GF-D8 (cell line): ENCODE measurements around the gene DGKD.
"Not testable (repeated sequence)": the region's sequence is repeated elsewhere in the genome, so short reads cannot be mapped to it uniquely, and the experiment has no call there.

ENCODE experiments used
- DNase-seq: peaks from one replicate; lab custom pipeline; 2025; lab: John Stamatoyannopoulos, UW

Gene DGKD

DNA sequence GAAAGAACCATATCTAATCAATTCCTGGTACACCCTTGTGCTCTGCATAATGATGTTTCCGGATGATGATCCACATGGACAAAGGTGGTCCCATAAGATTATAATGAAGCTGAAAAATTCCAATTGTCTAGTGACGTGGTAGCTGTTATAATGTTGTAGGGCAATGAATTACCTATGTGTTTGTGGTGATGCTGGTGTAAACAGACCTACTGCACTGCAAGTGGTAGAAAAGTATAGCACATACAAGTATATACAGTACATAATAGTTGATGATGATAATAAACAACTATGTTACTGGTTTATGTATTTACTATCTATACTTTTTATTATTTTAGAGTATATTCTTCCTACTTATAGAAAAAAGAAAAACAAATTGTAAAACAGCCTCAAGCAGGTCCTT, 8.4 kb downstream of the DGKD start:
- DNase-seq = no peak

DNA sequence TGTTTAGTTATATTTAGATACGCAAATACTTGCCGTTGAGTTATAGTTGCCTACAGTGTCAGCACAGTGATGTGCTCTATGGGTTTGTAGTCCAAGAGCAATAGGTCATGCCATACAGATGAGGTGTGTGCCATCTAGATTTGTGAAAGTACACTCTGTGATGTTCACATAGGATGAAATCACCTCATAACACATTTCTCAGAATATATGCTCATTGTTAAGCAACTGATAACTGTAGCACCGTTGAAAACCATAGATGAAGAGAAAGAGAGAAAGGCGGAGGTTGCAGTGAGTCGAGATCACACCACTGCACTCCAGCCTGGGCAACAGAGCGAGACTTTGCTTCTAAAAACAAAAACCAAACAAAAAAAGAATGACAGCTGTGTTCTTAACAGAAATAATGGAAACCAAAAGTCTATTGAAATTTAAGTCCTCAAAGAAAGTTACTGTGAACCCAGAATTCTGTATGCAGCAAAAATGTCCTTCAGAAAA, 9.5 kb downstream of the DGKD start:
- no peak for DNase-seq

DNA sequence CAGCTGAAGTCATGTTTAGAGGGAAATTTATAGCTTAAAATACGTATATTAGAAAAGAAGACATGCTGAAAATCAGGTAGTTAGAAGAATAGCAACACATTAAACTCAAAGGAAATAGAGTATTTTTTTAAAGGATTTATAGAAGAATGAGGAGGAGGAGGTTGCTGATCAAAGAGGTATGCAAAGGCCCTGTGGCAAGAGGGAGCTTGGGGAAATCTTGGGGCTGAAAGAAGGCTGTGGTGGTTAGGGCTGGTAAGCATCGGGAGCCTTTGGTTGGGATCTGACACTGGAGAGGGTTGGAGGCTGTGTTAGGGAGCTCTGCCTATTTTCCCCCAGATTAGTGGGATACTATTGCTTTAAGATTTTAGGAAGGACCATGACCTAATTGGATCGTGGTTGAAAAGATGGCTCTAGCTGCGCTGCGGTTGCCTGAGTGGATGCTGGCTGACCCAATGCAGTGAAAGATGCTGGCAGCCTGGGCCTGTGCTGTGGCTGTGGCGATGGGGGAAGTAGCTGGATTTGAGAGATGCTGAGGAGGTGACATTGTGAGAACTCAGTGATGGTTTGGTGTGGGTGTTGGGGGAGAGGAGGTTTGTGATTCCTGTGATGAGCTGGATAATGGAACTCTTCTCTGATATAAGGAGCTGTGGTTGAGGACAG, 11.7 kb downstream of the DGKD start:
- no peak for DNase-seq

DNA sequence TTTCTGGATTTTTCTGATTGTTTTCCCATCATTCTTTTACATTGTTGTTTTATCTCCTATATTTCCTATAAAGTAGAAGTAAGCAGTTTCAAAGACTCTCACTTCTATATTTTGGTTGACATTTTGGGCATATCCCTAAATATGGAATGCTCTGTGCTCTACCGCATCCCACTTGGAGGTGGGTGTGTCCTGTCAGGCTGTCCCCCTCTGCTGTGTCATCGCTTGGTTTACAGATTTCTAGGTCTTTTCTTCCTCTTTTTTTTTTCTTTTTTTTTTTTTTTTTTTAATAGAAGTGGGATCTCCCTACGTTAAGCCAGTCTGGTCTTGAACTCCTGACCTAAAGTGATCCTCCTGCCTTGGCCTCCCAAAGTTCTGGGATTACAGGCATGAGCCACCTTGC, 13.3 kb downstream of the DGKD start:
- DNase-seq = no peak

DNA sequence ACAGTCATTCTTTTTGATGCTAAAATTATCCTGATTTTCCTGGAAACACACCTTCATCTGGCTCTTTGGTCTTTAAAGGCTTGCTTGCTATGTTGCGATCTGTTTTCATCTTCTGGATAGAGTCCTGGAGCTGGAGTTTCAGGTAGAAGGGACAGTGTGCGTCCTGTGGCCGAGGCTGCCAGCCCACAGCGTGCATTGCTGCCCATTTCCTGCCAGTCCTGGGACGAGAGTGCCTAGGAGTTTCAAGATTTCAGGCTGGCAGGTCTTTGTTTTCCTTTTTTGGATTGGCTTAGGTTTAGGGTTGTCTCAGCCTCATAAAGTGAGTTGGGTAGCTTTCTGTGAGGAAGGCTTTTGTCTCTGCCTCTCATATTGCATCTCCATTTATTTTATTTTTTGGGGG, 14.5 kb downstream of the DGKD start:
- DNase-seq = no peak

DNA sequence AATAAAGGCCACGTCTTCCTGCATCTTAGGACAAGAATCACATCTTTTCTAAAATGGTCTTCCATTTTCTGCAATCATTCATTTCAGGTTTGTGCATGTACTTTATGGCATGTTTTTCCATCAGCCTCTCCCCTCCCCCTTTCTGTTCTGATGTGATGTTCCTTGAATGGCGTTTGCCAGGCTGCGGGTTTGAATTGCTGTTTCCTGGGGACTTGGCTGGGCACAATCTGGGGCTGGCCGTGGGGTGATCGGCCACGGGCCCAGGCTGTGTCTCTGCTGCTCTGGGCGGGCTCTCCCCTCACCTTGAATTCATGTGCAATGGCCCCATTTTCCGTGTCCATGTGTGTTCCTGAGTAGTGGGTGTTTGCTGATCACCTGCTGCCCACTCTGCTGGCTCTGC, 15.2 kb downstream of the DGKD start:
- no peak for DNase-seq

DNA sequence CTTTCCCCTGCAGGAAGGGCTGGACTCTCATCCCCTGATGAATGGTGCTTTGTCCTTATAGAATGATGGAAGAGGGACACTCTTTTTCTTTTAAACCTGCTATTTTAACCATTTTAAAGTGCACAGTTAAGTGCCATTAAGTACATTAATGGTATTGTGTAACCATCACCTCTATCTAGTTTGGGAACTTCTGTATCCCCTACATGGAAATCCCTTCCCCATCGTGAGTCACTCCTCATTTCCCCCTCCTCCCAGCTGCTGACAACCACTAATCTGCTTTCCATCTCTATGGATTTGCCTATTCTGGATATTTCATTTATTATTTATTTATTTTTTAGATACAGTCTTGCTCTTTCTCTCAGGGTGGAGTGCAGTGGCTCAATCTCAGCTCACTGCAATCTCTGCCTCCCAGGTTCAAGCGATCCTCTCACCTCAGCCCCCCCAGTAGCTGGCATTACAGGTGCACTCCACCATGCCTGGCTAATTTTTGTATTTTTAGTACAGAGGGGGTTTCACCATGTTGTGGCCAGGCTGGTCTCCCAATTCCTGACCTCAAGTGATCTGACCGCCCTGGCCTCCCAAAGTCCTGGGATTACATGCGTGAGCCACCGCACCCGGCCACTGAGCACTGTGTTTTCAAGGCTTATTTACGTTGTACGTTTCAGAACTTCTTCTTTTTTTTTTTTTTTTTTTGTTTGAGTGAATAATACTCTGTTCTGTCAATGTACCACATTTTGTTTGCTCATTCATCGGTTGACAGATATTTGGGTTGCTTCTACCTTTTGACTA, 15.8 kb downstream of the DGKD start:
- DNase-seq = no peak

DNA sequence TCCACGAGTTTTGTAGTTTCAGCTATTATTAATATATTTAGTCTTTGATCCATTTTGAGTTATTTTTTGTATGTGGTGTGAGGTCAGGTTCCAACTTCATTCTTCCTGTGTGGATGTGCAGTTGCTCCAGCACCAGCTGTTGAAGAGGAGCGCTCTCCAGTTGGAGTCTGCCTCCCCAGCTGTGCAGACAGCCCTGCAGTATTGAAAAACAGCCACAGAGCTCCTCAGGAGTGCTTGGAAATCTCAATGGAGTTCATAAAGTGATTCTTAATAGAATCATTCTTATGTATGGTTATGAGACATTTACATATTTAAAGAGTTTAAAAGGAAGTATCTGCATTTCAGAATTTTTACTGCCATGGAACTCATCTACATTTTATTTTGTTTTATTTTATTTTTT, 17.3 kb downstream of the DGKD start:
- DNase-seq = no peak

DNA sequence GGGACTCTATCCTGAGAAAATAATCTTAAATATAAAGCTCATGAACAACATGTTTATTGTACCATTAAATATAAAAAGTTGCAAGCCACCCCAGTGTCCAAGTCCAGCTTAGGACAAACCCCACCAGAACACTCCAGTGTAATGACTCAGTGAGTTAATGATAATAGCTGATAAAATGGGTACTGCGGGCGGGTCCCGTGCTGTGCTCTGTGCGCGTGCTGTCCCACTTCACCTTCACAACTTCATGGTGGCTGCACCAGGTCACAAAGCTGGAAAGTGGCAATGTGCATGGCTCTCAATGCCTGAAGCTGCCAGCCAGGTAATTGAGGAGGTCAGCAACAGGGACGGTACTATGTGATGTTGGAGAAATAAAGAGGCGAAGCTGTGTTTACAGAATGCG, 18.6 kb downstream of the DGKD start:
- no peak for DNase-seq

DNA sequence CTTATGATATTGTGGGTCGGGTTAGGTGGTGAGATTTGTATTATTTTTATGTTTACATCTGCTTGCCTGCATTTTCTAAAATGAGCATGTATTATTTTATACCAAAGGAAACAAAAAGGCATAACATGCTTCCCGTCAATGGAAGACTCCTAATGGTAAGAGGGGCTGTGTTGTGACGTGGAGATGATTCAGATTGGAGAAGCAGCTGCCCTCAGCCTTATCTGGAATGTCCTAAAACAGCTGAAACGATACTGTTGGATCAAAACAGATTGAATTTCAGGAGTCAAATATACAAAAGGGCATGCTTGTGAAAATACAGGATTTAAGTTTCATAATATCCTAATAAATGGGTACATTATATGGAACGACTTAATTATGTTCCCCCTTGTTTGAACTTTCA, 19.0 kb downstream of the DGKD start:
- DNase-seq = no peak

DNA sequence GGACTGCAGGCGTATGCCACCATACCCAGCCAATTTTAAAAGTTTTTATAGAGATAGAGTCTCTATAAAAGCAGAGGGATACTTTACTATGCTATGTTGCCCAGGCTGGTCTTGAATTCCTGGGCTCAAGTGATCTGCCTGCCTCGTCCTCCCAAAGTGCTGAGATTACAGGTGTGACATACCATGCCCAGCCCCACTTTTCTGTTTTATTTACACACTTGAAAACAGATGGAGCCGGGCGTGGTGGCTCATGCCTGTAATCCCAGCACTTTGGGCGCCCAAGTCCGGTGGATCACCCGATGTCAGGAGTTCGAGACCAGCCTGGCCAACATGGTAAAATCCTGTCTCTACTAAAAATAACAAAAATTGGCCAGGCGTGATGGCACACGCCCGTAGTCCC, 20.5 kb downstream of the DGKD start:
- DNase-seq = not testable (repeated sequence)

DNA sequence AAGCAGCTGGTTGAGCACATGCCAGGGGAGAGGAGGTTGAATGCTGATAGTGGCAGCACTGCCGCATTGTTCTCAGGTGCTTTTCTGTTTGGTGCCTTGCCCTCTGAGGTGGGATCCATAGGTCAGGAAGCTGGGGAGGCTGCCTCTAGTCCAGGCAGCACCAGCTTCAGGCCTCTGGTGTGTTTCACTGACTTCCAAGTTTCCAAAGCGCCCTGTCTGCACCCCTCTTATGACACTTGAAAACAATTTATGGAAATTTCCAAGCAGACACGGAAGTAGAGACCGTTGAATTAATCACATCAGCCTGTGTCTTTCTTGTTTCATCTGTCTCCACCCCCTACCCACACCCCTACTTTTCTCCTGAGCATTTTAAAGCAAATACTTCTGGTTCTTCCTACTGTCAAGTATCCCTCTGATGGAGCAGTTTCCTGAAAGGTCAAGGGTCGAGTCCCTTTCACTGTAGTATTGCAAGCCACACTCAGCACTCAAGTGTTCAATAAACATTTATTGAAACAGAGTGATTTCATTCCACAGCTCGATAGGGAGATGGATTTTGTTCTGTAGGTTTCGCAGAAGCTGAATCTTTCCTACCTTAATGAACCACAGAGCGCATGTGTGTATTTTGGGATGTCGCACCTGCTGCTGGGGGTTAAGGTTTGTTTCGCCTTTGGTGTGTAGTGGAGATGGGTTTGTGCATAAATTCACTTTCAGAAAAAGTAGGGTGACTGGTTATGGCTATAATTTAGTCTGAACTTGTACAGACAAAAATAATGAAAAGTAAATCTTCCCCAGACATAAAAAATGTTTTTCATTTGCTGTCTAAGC, 21.4 kb downstream of the DGKD start:
- no peak for DNase-seq

DNA sequence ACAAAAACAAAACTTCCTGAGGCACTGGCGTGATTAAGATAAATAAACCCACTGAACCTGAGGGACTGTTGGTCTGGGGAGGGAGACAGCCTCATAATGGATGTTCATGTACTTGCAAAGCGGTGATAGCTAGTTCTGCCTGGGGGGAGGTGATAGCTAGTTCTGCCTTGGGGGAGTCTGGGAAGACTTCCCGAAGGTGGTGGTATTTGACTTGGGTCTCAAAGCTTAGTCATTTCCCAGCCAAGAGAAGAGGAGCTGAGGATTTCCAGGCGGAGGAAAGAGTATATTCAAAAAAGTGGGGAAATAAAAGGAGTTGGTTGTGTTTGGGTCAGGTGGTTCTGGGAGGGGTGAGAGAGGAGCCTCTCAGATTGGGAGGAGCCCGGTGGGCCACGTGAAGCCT, 24.7 kb downstream of the DGKD start:
- DNase-seq = no peak

DNA sequence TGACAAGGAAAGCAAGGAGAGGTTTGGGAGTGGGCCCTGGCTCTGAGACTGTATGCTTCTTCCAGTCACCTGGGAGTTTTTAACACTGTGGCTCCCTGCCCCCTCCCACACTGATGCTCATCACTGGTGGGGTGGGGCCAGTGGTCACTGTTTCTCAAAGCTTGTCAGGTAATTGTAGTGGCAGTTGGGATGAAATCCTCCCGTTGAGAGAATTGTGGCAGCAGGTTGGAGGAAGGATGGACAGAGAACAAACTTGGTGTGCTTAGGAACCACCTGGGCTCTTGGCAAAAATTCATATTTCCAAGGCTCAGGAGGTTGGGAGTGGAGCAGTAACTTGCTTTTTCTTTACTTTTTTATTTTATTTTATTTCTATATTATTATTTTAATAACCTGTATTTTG, 25.1 kb downstream of the DGKD start:
- no peak for DNase-seq

DNA sequence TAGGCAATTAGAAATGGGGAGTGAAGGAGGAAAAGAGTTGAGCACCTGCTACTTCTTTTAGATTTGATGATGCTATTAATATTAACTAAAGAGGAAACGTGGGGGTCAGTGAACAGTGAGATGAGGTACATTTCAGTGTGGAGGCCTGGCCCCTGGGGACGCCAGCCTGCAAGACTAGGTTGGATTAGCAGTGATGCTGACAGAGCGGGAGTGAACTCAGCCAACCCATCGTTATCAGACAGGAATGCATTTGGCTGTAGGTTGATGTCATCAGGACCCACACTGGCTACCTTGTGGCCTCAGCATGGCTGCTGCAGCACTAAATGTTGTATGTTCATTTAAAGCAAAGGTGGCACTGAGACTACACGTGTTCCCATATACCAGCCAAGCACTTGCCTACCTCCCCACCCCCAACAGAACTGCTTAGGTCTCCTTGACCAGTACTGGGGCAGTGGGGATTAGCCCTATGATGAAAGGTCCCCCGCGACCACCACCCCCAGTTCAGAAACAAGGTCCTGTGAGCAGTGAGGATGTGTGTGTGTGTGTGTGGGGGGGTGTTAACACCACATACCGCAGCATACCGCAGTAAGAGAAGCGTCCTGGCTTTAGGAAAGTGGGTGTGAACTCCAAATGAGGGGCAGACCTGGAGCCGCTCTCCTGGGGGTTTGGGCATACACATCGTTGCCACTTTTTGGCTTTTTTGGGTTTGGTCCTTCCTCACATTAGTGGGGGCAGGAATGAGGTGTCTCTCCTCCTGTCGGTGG, 26.0 kb downstream of the DGKD start:
- no peak for DNase-seq

DNA sequence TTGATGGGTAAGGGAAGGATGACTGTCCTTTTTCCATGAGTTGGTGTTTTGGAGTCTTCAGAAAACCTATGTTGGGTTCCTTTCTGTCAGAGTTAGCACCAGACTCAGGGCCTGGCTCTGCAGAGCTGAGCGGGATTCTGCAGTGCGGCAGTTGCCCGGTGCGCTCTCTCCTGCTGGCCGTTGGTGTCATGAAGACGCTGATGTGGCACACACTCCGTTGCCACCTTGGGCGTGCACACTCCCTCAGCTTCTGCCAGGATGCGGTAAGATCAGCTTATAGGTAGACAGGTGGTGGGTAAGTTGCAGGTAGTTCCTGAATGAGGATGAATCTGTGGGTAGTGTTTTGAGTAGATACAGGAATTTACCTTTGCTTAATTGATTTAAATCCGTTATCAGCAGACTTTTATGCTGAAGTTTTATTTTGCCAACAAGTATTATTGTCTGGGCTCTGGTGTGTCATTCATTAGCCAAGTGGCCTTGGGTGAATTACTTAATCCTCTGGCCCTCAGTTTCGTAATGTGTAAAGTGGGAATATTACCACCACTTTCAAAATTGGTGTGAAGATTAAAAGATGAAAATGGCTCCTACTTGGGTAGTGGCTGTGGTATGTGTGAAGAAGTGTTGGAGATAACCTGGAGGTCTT, 26.8 kb downstream of the DGKD start:
- DNase-seq = no peak

DNA sequence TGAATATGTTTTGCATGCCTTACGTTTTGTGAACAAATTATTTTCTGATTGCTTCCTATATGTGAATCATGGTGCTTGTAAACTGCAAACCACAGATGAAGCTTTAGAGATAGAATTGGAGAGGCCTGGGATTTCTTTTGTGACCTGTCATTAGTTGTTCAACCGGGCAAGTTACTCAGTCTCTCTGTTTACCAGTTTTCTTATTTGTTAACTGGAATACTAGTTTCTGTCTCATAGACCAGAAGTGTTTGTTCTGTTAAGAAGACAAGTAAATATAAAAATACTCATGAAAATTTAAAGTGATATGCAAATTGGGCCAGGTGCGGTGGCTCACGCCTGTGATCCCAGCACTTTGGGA, 27.3 kb downstream of the DGKD start:
- DNase-seq = no peak

DNA sequence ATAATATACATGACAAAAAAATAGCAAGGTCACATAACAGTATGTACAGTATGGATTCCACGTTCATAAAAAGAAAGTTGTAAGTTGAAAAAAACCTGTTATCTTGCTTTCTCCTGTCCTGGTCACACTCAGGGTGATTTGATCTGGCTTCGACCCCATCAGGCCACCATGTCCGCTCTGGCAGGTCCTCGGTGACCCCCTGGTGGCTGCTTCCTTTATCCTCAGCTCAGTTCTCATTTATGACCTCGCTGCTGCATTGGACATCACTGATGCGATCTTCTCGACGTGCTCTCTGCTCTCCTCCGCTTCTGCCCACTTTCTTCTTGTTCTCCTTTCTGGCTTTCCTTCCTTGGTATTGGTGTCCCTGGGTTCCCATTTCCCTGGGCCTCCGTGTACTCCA, 29.7 kb downstream of the DGKD start:
- DNase-seq = no peak

DNA sequence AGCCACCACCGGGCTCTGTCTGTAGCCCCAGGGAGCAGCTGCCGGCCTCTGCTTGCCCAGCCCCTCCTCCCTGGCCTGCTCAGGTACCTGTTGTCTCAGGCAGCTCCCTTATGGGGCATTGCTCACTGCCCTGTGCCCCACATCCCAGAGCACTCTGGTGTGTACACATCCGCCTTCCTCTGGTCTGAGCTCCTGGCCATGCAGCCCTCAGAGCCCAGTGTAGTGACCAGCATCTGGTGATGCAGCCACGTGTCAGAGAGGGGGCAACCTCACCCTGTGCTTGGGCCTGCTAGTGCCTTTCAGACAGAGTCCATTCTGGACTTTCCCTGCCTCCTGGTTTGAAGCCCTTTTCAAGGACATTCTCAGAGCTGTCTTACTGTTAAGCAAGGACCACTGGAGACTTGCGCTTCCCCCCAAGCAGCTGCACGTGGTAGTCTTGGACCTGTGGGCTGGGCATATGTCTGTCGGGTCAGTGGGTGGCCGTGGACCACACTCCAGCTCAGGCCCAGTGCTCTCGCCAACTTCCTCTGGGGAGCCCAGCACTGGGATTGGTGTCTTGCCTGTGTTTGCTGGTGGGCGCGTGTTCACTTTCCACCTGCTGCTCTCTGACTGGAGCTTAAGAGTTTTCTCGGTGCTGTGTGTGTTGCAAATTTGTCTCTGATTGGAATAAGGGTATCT, 30.7 kb downstream of the DGKD start:
- no peak for DNase-seq

DNA sequence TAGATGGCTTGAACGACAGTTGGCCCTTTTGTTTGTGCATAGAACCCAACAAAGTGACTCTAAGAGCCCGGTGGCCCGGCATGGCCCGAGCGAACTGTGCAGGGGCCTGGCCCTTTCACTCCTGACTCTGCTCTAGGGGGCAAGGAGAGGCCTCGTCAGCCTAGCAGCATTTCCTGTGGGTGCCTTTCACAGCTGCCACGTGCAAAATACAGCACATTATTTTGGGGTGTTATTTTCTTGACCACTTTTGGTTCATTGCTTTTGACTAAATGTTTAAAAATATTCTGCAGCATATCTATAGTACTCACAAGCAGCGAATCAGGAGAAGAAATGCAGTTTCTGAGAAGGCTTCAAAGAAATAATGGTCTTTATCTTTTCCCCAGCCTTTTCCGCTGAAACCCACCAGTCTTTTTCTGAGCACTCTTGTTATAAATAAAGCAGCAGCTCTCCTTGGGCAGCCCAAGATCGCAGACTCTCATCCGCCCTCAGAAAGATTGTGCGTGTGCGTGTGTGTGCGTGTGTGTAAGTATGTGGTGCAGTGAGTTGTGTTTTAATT, 31.3 kb downstream of the DGKD start:
- DNase-seq = no peak
